WI38 (cell line): ENCODE results near the gene VPS52.

Source experiments
- H3K4me3 ChIP-seq: 2 replicates; pipeline ENCODE4 v1.5.1; 2011; ENCODE audit warnings: low read depth, mild to moderate bottlenecking, control low read depth, low read length
- TF ChIP-seq, protein P1 (sequence below): IDR thresholded peaks from 2 replicates; pipeline ENCODE4 v1.5.1; 2012; ENCODE audit warnings: low read depth, mild to moderate bottlenecking, control low read depth, low read length

VPS52 gene

GRCh38 chr6:33205191-33206026 lies 66.3 kb downstream of the VPS52 start:
- TF ChIP-seq, protein P1, sequence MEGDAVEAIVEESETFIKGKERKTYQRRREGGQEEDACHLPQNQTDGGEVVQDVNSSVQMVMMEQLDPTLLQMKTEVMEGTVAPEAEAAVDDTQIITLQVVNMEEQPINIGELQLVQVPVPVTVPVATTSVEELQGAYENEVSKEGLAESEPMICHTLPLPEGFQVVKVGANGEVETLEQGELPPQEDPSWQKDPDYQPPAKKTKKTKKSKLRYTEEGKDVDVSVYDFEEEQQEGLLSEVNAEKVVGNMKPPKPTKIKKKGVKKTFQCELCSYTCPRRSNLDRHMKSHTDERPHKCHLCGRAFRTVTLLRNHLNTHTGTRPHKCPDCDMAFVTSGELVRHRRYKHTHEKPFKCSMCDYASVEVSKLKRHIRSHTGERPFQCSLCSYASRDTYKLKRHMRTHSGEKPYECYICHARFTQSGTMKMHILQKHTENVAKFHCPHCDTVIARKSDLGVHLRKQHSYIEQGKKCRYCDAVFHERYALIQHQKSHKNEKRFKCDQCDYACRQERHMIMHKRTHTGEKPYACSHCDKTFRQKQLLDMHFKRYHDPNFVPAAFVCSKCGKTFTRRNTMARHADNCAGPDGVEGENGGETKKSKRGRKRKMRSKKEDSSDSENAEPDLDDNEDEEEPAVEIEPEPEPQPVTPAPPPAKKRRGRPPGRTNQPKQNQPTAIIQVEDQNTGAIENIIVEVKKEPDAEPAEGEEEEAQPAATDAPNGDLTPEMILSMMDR = no peak
- H3K4me3 ChIP-seq = peak overlapping the region; percentile 68

DNA sequence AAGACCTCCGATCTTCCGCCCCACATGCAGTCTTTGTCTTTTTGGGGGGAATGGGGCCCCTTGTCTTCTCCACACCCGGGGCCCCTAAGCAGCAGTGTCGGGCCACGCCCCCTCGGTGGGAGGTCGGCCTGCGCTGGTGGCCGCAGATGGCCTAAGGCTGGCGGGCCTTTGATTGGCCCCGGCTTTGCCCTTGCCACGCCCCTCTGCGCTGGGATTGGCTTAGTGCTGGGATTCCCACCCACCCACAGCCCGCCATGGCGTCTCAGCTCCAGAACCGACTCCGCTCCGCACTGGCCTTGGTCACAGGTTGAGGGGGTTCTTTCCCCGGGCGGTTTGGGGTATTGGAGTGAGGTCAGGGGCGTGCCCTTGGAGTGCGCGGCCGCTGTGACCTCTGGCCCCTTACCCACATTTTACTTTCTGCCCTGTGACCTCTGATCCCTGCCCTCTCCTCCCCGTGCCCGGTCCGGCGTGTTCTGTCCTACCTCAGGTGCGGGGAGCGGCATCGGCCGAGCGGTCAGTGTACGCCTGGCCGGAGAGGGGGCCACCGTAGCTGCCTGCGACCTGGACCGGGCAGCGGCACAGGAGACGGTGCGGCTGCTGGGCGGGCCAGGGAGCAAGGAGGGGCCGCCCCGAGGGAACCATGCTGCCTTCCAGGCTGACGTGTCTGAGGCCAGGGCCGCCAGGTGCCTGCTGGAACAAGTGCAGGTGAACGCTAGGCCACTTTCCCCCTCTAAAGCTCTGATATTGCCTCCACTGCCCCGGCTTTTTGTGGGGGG lies 67.1 kb downstream of the VPS52 start, which contains the start of gene HSD17B8:
TSS of gene HSD17B8 (plus strand) at position 241 of the 776 bp plus-strand sequence. CDS start at position 255, 14 bp downstream.
- peak within 1 kb of the TSS; percentile 68 for H3K4me3 ChIP-seq
- TF ChIP-seq, protein P1 = no peak

GRCh38 chr6:33204165-33204414 lies 67.6 kb downstream of the VPS52 start:
- H3K4me3 ChIP-seq = no peak overlapping the region
- TF ChIP-seq, protein P1 = no peak

DNA sequence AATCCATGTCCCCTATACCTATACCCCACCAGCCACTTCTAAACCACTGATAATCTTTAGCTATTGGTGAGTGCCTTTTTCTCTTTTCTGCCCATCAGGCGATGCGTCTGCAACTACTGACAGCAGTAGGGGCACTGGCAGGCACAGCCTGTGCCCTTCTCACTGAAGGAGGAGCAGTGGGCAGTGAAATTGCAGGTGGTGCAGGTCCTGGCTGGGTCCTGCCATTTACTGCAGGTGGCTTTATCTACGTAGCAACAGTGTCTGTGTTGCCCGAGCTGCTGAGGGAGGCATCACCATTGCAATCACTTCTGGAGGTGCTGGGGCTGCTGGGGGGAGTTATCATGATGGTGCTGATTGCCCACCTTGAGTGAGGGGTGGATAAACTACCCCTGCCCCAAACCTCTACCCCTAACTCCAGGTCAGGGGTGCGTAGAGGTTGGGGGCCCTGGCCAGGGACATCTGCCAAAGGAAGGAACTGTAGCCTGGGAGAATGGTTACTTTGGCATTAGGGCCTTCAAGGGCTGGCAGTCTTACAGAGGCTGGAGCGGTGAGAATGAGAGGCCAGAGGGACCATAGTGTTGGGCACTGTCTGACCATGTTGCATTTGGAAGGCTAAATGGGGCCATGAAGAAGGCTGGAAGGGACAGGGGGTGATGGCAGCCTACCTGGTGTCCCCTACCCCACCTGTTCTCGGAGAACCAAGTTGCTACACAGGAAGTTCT lies 68.1 kb downstream of the VPS52 start:
- TF ChIP-seq, protein P1 = no peak
- H3K4me3 ChIP-seq = no peak overlapping the region

GRCh38 chr6:33202799-33203198 lies 68.9 kb downstream of the VPS52 start:
- H3K4me3 ChIP-seq = no peak overlapping the region
- TF ChIP-seq, protein P1 = no peak

DNA sequence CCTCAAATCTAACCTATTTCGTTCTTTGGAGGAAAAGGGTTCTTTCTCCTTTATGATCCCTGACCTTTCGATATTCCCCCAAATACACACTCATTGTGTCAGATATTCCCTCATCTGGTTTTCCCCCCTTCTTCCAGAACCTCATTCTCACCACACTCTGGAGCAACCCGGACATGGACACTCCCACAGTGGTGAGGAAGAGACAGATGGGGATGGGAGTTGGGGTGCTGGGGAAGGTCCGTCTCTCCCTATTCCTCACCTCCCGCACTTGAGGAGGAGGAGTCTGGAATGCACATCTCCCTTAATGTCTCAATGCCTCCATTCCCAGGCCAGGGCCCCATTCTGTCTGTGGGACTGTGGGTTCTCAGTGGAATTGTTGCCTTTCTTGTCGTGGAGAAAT lies 69.7 kb downstream of the VPS52 start:
- peak overlapping the region; percentile 84 for H3K4me3 ChIP-seq

More for the DNA sequence above, 69.7 kb downstream of the VPS52 start:
- TF ChIP-seq, protein P1 = no peak
